CD4-positive, alpha-beta T cell (primary cell): ENCODE results near the gene MNS1. TPM values are rescaled to one million over a fixed set of nuclear protein-coding genes. Genes with fewer than 3 reads are reported as not detected.

ENCODE experiments used
- ATAC-seq: fragments of 200-7000 bp; cut with Tn5 transposase; one replicate; pipeline ENCODE4 v1.10.0; 2022; ENCODE audit warnings: mild to moderate bottlenecking; ENCODE audit not compliant: poor library complexity
- CTCF ChIA-PET: fragments of 350-600 bp; sonication (Branson Sonifier 250); formaldehyde crosslinking; loops from one replicate; lab custom pipeline; 2021; ENCODE audit warnings: antibody characterized with exemption, inconsistent platforms; lab: Charles Lee
- POLR2A ChIA-PET: fragments of 350-600 bp; sonication (Branson Sonifier 250); formaldehyde crosslinking; loops from one replicate; lab custom pipeline; 2021; ENCODE audit warnings: antibody characterized with exemption, inconsistent platforms; lab: Charles Lee
- DNase-seq, 14 experiments: peaks; one replicate each; pipeline ENCODE4 v3.0.0-alpha.2; 2013 to 2020; ENCODE audit warnings: mixed read lengths in 2 of 14
- H3K27ac ChIP-seq, 2 donors: one replicate each; pipeline versions ENCODE4 v1.5.1 to v1.7.0; 2013; ENCODE audit warnings: low read length in 2 of 2, low read depth in 1 of 2, mild to moderate bottlenecking in 1 of 2
- H3K27me3 ChIP-seq, 2 experiments: 1 replicate in 1 of 2; 2 replicates in 1 of 2; pipeline versions ENCODE4 v1.6.1 to v1.7.0; 2013; ENCODE audit warnings: low read length in 2 of 2, control low read depth in 1 of 2, mild to moderate bottlenecking in 1 of 2, moderate library complexity in 1 of 2; ENCODE audit not compliant: insufficient read depth in 2 of 2, control insufficient read depth in 1 of 2
- H3K36me3 ChIP-seq: one replicate; pipeline ENCODE4 v1.6.1; 2013; ENCODE audit warnings: low read length, control low read depth; ENCODE audit not compliant: insufficient read depth
- H3K4me1 ChIP-seq: one replicate; pipeline ENCODE4 v1.6.1; 2013; ENCODE audit warnings: low read length, control low read depth; ENCODE audit not compliant: insufficient read depth
- H3K4me3 ChIP-seq: one replicate; pipeline ENCODE4 v1.5.1; 2013; ENCODE audit warnings: mild to moderate bottlenecking, low read length, moderate library complexity
- H3K9me3 ChIP-seq, 2 experiments: 1 replicate in 1 of 2; 2 replicates in 1 of 2; pipeline versions ENCODE4 v1.6.1 to v1.7.0; 2013; ENCODE audit warnings: low read length in 2 of 2, mild to moderate bottlenecking in 2 of 2, control low read depth in 1 of 2, moderate library complexity in 1 of 2; ENCODE audit not compliant: control insufficient read depth in 1 of 2, insufficient read depth in 1 of 2
- H3K27ac Mint-ChIP-seq: one replicate; pipeline ENCODE4 v1.8.0; 2020; ENCODE audit warnings: mixed read lengths
- H3K27me3 Mint-ChIP-seq: one replicate; pipeline ENCODE4 v1.8.0; 2021; ENCODE audit warnings: mixed read lengths
- H3K36me3 Mint-ChIP-seq: one replicate; pipeline ENCODE4 v1.8.0; 2021; ENCODE audit warnings: low read depth, mixed read lengths
- H3K4me1 Mint-ChIP-seq: one replicate; pipeline ENCODE4 v1.8.0; 2021; ENCODE audit warnings: low read depth, mixed read lengths
- H3K4me3 Mint-ChIP-seq: one replicate; pipeline ENCODE4 v1.8.0; 2020; ENCODE audit warnings: mild to moderate bottlenecking, mixed read lengths
- H3K9me3 Mint-ChIP-seq: one replicate; pipeline ENCODE4 v1.8.0; 2020; ENCODE audit warnings: mixed read lengths
- intact Hi-C, 2 experiments: fragments of 100-400 bp; cut with DNase I in 1 of 2; cut with micrococcal nuclease in 1 of 2; formaldehyde crosslinking; loops; one replicate each; pipeline versions ENCODE4 v1.15.1 to v1.9.0; 2023 to 2025; cut with DNase I, micrococcal nuclease
- total RNA-seq, 174 experiments: library from RNA in 2 of 174; stranded (reverse) in 2 of 174; gene quantifications; one replicate each; pipeline ENCODE4 v1.2.3 and lab custom pipeline; 2021 to 2026
- TF ChIP-seq, protein P1 (sequence below): fragments of 200-600 bp; IDR thresholded peaks from one replicate; pipeline ENCODE4 v1.8.0; 2022; ENCODE audit warnings: antibody characterized with exemption, mild to moderate bottlenecking

Gene MNS1
- total RNA-seq, 2 experiments from 2014 or later: 0.20 TPM; not detected in 1

DNA sequence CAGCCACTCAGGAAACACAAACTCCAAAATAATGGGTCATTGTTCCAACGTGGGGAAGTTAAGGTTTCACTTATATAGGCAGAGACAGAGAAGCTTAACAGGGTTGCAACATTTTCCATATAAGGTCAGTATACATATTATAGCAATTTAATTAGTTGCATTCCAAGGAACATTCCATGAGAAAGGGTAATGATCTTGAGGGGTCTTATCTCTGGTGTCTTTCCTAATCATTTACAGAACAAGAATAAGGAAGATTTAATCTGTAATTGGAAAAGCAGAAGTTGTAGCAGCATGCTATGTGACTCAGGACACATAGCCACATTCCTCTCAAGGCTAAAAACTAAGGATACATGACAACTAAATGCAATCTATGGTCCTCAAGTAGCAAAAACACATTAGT, 4.9 kb downstream of the MNS1 start:
- ATAC-seq: no peak
- TF ChIP-seq, protein P1, sequence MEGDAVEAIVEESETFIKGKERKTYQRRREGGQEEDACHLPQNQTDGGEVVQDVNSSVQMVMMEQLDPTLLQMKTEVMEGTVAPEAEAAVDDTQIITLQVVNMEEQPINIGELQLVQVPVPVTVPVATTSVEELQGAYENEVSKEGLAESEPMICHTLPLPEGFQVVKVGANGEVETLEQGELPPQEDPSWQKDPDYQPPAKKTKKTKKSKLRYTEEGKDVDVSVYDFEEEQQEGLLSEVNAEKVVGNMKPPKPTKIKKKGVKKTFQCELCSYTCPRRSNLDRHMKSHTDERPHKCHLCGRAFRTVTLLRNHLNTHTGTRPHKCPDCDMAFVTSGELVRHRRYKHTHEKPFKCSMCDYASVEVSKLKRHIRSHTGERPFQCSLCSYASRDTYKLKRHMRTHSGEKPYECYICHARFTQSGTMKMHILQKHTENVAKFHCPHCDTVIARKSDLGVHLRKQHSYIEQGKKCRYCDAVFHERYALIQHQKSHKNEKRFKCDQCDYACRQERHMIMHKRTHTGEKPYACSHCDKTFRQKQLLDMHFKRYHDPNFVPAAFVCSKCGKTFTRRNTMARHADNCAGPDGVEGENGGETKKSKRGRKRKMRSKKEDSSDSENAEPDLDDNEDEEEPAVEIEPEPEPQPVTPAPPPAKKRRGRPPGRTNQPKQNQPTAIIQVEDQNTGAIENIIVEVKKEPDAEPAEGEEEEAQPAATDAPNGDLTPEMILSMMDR: no peak
- Histone ChIP-seq H3K27me3 (peaks cover 5 to 11% of the 10 kb centered on the region in 2 experiments), H3K4me3 (no peak overlapping the region), H3K4me1 (peaks cover 8% of the 10 kb centered on the region), H3K36me3 (no peaks in the 10 kb centered on the region), H3K9me3 (no peaks in the 10 kb centered on the region), H3K27ac (no peak overlapping the region)
- H3K27ac Mint-ChIP-seq: no peak overlapping the region
- no peaks in the 10 kb centered on the region for H3K36me3 Mint-ChIP-seq
- peaks cover 9% of the 10 kb centered on the region for H3K4me1 Mint-ChIP-seq
- DNase-seq: no peak
- CTCF ChIA-PET: no interaction called here
- POLR2A ChIA-PET: no interaction called here
- H3K27me3 Mint-ChIP-seq: peaks cover 28% of the 10 kb centered on the region
- intact Hi-C loops: no loop called here
- H3K4me3 Mint-ChIP-seq: no peak overlapping the region
- no peaks in the 10 kb centered on the region for H3K9me3 Mint-ChIP-seq

DNA sequence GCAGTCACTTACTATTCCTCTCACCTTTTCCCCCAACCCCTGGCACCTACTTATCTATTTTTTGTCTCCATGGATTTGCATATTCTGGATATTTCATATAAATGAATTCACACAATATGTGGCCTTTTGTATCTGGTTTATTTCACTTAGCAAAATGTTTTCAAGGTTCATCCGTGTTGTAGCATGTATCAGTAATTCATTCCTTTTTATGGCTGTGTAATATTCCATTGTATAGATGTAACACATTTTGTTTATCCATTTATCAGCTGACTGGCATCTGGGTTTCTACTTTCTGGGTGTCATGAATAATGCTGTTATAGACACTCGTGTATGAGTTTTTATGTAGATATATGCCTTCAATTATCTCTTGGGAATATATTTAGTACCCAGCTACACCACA, 5.8 kb downstream of the MNS1 start:
- DNase-seq (no peak), ATAC-seq (no peak)
- no peak overlapping the region for H3K4me3 Mint-ChIP-seq
- POLR2A ChIA-PET: no interaction called here
- H3K27me3 Mint-ChIP-seq: peaks cover 23% of the 10 kb centered on the region
- no peaks in the 10 kb centered on the region for H3K36me3 Mint-ChIP-seq
- TF ChIP-seq, protein P1: no peak
- Histone ChIP-seq H3K36me3 (no peaks in the 10 kb centered on the region), H3K4me3 (no peak overlapping the region), H3K27me3 (peaks cover 0 to 2% of the 10 kb centered on the region in 2 experiments), H3K9me3 (no peaks in the 10 kb centered on the region), H3K4me1 (no peaks in the 10 kb centered on the region), H3K27ac (no peak overlapping the region)
- H3K9me3 Mint-ChIP-seq: no peaks in the 10 kb centered on the region
- H3K27ac Mint-ChIP-seq: no peak overlapping the region
- H3K4me1 Mint-ChIP-seq: no peaks in the 10 kb centered on the region
- CTCF ChIA-PET: interaction anchor here (1.1 kb wide), 1 partner anchor 13 kb away, joined by 3 read pairs; no protein-coding TSS in a partner anchor
- intact Hi-C loops: no loop called here

DNA sequence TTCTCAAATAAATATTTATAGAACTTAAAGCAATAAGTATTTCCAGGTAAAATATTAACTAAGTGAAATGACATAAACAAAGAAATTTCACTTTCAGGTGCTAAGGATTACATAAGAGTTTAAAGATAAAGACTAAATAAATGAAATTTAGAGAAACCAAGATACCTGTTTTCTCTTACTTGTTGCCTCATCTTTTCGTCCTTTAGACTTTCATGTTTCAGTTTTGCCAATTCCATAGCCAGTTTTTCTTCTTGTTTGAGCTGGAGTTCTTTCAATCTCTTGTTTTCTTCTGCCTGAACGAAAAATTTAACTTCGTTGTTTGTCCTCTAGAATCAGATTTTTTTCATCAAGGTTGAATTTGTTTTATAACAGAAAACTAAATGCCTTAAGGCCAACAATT, 8.7 kb downstream of the MNS1 start:
- Mint-ChIP-seq H3K9me3 (no peaks in the 10 kb centered on the region), H3K4me1 (no peaks in the 10 kb centered on the region), H3K36me3 (no peaks in the 10 kb centered on the region), H3K4me3 (no peak overlapping the region), H3K27ac (no peak overlapping the region), H3K27me3 (peaks cover 23% of the 10 kb centered on the region)
- ATAC-seq (no peak), DNase-seq (no peak)
- TF ChIP-seq, protein P1: no peak
- H3K27me3 ChIP-seq: peaks cover 0 to 4% of the 10 kb centered on the region in 2 experiments
- no peak overlapping the region for H3K4me3 ChIP-seq
- POLR2A ChIA-PET: no interaction called here
- H3K9me3 ChIP-seq: no peaks in the 10 kb centered on the region
- no peaks in the 10 kb centered on the region for H3K36me3 ChIP-seq
- intact Hi-C loops: no loop called here
- CTCF ChIA-PET: no interaction called here
- H3K27ac ChIP-seq: no peak overlapping the region
- H3K4me1 ChIP-seq: no peaks in the 10 kb centered on the region
